HG03108 (cell line): ENCODE results near the gene SCFD2.

ENCODE experiments used
- ATAC-seq: cut with Tn5 transposase; IDR thresholded peaks from one replicate; pipeline ENCODE4 v1.9.1; 2021; ENCODE audit warnings: moderate library complexity; ENCODE audit not compliant: unreplicated experiment

Gene SCFD2

DNA sequence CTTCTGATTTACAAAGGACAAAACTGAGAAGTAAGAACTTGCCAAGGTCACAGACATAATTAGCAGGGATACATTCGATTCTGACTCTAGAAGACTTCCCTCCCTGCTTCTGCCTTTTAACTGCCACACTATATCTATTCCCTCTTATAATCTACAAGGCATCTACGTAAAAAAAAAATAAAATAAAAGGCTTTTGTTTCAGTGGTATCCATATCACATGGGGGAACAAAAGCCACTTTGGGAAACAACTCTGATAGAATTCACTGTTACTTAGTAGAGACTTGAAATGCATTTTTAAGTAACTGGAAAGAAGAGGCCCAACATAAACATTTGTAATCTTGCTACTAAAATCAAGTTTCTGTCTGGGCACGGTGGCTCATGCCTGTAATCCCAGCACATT, 247.2 kb downstream of the SCFD2 start:
- no peak for ATAC-seq

DNA sequence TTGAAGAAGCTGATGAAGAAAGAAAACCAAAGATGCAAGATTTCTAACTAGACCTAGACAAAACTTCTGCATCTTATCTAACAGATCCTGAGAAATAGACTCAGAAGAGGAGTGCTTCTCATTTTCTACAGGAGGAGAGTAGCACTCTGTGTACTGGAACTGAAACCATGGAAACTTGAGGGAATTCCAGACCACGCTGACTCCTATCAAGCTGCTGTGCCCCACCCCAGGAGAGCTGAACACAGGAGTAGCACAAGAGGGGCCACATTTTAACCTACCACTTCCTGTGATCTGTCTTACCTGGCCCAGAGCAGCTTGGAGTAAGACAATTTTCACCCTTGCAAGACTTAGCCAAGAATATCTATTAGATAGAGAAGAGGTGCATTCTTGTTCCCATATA, 248.9 kb downstream of the SCFD2 start:
- no peak for ATAC-seq

DNA sequence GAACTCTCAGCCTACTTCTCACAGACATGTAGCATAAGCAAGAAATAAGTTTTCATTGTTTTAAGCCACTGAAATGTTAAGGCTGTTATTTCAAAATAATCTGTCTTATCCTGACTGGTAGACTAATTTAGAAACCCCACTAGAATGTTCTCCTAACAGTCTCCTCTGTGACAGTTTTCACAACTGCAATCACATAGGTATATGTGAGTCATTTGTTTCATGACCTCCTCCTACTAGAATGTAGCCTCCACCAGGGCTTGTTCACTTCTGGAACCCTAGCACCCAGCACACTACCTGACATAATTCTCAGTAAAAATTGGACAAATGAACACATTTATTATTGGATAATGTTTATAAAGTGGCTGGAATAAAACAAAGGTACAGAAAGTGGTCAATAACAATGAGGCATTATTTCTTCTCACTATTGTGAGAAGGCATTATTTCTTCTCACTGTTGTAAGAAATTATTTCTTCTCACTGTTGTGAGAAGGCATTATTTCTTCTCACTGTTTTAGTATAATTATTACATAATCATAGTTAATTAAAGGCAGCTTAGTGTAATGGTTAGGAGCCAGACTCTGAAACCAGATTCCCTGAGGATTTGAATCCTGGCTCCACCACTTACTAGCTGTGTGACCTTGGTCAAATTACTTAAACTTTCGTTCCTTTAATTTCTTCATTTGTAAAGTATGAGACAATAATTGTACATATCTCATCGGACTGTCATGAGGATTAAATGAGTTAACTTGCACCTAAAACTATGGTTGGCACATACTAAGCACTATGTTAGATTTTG, 252.2 kb downstream of the SCFD2 start:
- ATAC-seq, result no peak

DNA sequence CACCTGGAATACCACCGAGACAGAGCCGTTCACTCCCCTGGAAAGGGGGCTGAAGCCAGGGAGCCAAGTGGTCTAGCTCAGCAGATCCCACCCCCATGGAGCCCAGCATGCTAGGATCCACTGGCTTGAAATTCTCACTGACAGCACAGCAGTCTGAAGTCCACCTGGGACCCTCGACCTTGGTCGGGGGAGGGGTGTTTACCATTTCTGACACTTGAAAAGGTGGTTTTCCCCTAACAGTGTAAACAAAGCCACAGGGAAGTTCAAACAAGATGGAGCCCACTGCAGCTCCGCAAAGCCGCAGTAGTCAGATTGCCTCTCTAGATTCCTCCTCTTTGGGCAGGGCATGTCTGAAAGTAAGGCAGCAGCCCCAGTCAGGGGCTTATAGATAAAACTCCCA, 260.5 kb downstream of the SCFD2 start:
- ATAC-seq, result no peak

DNA sequence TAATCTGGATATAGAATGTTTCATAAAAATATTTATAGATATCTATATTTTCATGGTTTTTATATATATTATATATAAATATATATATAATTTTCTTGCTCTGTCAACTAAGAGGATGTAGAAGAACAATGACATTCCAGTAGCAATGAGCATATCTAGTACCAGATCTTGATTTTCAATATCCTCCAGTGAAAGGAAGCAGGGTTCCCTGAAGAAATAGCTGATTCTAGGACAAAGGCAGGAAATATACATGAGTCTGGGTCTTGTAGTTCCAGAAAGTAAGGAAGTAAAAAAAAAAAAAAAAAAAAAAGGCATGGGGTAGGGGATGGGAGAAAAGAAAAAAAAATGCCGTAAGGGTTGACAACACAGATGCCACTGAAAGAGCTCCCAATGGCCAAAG, 262.4 kb downstream of the SCFD2 start:
- no peak for ATAC-seq

DNA sequence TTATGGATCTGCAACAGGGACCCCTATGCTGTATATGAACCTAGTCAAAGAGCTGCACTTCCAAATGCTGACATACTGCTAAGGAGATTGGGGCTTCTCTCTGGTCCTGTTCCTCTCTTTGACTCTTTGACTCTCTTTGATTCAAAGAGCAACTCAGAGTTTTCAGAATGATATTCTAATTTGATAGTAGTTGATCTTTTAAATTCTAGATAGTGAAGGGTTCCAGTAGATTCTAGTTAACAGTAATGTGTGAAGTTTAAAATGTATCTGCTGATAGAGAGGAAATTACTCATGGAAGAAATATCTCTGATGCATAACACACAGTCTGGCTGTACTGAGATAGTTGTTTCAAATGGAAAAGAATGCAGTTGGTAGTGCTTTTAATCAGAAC, 264.7 kb downstream of the SCFD2 start:
- ATAC-seq, result no peak

DNA sequence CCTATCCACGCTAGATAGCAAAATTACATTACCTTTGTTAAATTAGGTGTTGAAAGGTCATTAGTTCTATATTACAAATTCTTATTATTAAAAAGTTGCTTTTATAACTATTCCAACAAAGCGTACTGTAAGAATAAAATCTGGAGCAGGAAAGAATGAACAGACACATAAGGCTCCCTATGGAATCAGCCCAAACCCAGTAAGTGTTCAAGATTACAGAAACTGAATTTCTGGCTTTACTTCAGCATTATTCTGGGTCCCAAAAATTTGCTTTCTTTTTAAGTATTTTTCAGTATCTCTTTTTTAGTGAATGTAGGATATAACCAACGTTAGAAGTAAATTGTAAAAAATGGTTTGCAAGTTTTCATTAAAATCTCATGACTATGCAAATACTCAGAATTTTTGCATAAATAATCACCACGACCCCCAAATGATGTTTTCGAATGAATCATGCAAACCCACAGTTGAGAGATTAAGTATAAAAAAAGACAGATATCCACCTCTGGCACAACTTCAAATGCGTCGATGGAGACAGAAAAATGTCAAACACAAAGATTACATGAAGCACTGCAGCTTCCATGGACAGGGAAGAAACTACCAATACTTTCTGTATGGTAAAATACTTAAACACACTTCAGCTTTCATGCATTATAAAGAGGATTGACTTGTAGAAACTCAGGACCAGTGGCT, 265.2 kb downstream of the SCFD2 start:
- no peak for ATAC-seq

DNA sequence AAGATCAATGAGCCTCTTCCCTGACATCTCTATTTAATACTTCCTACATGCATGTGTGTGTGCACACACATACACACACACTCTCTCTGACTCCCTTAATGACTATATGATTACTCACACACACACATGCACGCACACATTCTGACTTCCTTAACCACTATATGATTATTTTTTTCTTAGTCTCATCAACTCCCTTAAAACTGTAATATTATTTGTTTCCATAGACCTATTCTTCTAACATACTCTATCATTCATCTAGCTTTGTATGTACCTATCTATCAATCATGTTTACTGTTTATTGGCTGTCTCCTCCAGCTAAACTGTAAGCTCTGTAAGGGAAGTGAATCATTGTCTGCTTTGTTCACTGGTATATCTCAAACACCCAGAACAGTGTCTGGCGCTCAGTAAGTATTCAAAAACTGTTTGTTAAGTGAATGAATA, 267.2 kb downstream of the SCFD2 start:
- no peak for ATAC-seq

DNA sequence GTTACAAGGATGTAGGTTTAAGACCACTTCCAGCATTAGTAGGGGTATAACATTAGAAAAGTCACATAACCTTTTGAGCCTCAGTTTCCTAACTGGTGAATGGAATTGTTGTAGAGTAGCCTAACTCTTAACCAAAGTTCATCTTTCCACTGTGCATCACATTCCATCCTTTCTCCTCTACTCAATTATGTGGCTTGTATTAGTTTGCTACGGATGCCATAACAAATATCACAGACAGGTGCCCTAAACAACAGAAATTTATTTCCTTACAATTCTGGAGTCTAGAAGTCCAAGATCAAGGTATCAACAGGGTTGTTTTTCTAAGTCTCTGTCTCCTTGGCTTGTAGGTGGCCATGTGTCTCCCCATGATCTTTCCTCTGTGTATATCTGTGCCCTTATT, 271.8 kb downstream of the SCFD2 start:
- ATAC-seq, result no peak

DNA sequence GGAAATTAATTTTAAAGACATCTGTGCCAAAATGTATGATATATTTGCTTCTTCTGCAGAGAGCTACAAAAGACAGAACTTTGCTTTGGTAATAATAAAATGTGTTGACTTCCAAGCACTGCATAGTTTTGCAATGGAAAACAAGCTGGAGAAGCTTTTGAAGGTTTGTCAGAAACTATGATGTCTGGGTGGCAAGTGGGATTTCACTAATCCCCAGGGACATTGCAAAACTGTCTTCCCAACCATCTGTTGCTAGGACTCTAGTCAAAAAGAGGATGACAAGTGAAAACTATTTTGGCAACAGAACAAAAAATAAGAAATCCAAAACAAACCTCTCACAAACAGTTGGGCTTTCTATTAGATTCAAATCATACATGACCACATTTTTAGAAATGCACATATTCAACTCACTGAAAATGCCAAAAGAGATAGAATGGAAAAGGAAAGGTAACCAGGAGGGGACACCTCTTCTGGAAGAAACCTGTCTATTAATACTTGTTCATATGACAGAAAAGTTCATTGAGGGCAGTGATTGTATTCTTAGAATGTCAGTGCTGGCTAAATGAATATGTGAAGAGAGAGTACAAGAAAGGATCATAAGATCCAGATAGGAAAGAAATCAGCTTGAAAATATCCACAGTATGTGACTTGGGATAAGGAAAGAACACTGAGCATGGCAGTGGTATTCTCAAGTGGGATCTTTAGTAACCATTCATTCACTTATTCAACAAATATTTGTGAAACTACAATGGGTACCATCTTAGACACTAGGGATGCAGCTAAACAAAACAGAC, 275.7 kb downstream of the SCFD2 start:
- ATAC-seq, result no peak

DNA sequence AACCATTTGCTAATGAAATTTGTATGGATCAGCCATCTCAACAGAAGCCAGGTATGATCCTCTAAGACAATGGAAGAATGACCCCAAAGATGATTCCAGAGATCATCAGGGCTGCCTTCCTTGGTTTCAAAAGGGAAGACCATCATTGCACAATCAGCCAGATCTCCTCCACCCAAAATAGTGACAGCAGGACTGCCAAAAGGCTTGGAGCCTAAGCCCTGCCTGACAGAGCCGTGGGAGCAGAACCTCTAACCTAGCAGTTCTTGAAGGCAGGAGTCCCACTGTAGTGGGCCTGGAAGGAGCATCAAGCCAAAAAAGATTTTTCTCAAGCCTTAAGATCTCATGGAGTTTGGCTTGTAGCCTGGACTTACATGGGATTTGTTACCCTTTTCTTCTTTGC, 277.7 kb downstream of the SCFD2 start:
- ATAC-seq, result no peak

DNA sequence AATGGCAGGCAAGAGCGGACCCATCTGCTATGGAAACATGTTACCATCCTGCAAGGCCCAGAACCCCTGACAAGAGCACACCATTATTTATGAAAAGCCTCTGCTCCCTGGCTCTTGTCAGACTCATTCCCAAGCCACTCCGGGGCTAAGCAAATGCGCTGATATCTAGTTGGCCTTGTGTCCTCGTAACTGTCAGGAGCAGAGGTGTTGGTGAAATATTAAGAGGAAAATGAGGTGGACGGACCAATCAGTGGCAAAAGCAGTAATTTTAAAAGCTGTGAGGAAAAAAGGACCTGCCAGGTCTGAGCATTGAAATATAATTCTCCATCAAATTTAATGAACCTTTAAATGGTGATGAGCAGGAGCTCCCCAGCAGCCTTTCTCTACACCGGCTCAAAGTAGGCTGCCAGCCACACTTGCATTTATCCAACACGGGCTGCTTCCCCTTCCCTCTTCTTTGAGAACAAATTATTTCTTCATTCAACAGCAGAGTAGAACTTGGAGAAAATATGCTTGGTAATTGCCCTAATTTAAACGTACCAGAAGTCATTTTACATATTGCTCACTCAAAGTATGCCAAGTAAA, 289.4 kb downstream of the SCFD2 start:
- no peak for ATAC-seq

DNA sequence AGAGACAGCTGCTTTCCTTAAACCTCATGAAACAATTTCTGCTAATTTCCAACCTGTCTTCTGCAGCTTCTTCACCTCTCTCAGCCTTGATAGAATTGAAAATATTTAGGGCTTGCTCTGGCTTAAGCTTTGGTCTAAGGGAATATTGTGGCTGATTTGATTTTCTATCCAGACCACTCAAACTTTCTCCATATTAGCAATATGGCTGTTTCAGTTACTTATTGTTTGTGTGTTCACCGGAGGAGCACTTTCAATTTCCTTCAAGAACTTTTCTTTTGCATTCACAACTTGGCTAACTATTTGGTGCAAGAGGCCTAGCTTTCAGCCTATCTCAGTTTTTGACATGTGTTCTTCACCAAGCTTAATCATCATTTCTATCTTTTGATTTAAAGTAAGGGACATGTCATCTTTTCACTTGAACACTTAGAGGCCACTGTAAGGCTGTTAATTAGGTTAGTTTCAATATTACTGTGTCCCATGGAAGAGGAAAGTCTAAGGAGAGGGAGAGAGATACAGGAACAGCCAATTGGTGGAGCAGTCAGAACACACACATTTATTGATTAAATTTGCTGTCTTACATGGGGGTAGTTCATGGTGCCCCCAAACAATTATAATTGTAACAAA, 290.6 kb downstream of the SCFD2 start:
- no peak for ATAC-seq

DNA sequence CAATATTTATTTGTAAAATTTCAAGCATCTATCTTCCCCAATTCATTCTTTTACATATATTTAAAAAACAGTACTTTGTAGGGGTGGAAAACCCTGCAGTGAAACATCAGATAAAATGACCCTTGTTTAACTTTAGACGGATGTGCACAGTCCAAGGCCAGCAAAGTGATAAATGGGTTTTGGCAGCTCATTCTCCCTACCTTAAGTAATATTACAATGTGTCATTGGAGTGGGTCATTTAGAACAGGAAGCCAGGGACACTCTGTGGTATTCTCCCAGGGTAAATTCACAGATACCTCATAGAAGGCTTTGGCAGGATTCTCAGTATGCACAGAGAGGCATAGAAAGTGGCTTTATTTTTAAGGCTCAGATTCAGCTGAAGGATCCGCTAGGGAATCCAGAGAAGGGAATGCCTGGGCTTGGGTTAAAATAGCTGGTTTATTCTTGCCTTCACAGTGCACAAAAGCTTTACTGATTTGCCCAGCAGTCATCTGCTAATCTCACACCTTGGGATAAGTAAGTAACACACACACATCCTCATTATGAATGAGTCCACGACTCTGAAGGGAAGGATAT, 297.0 kb downstream of the SCFD2 start:
- ATAC-seq, result no peak

DNA sequence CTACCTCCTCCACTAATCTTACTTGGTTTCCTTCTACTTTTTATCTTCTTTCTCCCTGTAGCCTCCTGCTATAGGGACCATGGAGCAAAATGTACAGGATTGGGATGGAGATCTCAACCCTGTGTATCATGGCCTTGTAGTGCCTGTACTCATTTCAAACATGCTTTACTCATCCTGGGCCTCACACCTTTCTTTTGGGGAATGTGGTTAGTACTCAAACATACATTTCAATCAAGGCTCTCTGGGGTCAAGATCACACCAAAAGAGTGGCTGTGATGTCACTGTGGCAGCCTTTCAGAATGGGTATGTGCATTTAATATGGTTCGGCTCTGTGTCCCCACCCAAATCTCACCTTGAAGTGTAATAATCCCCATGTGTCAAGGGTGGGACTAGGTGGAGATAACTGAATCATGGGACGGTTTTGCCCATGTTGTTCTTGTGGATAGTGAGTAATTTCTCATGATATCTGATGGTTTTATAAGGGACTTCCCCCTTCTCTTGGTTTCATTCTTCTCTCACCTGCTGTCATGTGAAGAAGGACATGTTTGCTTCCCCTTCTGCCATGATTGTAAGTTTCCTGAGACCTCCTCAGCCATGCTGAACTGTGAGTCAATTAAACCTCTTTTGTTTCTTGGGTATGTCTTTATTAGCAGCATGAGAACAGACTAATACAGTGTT, 298.6 kb downstream of the SCFD2 start:
- ATAC-seq, result no peak

DNA sequence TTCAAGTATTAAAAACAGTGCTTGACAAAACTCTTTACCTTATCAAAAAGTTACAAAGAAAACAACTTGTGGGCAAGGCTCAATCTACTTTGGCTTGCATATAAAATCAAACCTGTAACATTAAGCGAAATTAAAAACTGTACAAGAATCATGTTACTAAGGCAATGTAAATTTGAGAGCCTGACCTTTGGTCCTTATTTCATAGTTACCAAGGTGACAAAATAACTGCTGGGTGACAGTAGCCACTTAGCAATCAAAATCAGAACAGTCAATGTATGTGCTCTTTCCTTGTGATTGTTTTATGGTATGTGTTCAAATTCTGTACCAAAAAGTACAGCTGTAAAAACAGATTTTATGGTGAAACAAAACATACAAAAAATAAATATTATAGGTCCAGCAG, 299.7 kb downstream of the SCFD2 start:
- no peak for ATAC-seq

DNA sequence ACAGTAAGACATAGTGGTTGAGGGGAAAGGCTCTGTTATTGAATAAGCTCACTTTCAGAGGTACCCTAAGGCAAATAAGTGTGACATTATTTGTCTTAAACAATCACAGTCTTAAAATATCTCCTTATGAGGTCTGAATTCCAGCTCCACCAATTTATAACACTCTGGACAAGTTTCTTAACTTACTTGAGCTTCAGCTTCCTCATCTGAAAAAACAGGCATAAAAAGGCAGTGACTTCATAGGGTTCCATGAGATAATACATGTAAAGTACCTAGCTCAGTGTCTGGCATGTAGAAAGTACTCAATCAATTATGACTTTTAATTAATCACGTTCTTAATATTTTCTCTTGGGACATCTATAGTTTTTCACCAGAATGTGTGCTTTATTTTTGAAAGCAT, 301.3 kb downstream of the SCFD2 start:
- ATAC-seq, result no peak

DNA sequence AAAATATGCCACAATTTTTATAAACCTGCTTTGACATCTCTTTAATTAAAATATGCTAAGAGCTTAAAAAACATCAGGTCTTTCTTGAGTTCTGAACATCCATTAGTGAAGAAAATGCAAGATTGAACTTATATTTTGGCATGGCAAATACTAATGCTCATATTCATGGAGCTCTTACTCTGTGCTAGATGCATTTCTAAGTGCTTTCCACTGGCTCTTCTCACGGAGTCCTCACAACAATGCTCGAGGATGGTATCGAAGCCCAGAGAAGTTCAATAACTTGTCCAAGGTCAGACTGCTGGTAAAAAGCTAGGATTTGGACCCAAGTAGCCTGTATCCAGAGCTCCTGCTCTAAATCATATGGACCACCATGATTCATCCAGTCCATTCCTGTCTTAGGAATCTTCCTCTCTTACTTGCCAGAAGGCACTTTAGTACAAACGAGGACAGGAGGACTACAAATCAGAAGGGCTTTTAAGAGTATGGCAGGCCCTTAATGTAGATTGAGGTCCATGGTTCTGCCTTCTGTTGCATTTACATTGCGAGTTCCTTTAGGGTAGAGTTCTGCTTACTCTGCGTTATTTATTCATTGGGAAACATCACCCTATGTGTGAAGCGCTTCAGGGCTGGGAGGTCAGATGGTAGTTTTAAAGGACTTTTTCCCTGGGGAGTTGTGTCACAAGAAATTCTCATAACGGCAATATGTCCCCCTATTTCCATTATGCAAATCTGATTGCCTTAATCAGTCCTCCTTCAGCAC, 304.6 kb downstream of the SCFD2 start:
- no peak for ATAC-seq

DNA sequence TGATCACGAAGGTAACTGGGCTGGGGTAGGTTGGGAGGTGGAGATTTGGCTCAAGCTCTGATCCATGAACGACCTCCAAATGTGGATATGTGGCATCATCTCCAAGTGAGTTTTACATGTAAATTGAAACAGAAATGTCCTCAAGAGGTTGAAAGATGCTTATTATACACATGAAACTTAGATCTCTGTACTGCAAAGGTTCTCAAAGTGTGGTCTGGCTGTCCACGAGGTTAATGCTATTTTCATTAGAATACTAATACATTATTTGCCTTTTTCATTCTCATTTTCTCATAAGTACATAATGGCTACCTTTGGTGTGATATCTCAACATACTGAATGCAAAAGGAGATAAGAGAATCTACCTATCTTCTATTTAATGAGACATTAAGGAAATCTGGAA, 305.6 kb downstream of the SCFD2 start:
- ATAC-seq, result no peak
